Measurements from ENCODE around the gene AP2M1. TPM values are rescaled to one million over a fixed set of nuclear protein-coding genes. Genes with fewer than 3 reads are reported as not detected.
"Not testable (repeated sequence)": the region's sequence is repeated elsewhere in the genome, so short reads cannot be mapped to it uniquely, and the experiment has no call there.

Gene AP2M1
- total and polyA plus RNA-seq, 4 donors = 153 to 333 (median 251) TPM

GRCh38 chr3:184145751-184146270, 28.8 kb upstream of the AP2M1 start:
- ATAC-seq (ENCODE audit: insufficient read depth, low FRiP score) (no peak), DNase-seq (no peak)
- TF ChIP-seq CTCF (IDR thresholded peaks at IDR 0.05; ENCODE audit: control extremely low read depth, extremely low read depth) = no peak
- Histone ChIP-seq H3K36me3 (ENCODE audit: control insufficient read depth in 4 of 4, insufficient read depth in 4 of 4, low read length in 4 of 4) (peaks cover 29 to 46% (median 39%) of the 10 kb centered on the region in 4 donors), H3K4me1 (ENCODE audit: control insufficient read depth in 5 of 5, insufficient read depth in 5 of 5, low read length in 5 of 5) (no peaks in the 10 kb centered on the region), H3K4me3 (no peak overlapping the region), H3K9ac (ENCODE audit: insufficient read depth in 1 of 2, low read length in 2 of 2) (no peak overlapping the region), H3K27ac (ENCODE audit: low read depth in 1 of 2, low read length in 1 of 2) (no peak overlapping the region), H3K9me3 (ENCODE audit: control insufficient read depth in 4 of 4, insufficient read depth in 3 of 4, low read length in 3 of 4) (no peaks in the 10 kb centered on the region), H3K27me3 (ENCODE audit: control insufficient read depth in 3 of 3, insufficient read depth in 3 of 3, low read length in 2 of 3) (no peaks in the 10 kb centered on the region)
- WGBS, 2 donors = 85 to 91% methylated on average over 8 of the region's 8 CpGs

- DNase-seq (no peak), ATAC-seq (ENCODE audit: insufficient read depth, low FRiP score) (no peak)
- H3K36me3 ChIP-seq (ENCODE audit: control insufficient read depth in 4 of 4, insufficient read depth in 4 of 4, low read length in 4 of 4) = peaks cover 13 to 26% (median 22%) of the 10 kb centered on the region in 4 donors
- WGBS, 2 donors = 80 to 83% methylated on average over 3 of the region's 3 CpGs
- no peaks in the 10 kb centered on the region for H3K9me3 ChIP-seq (ENCODE audit: control insufficient read depth in 4 of 4, insufficient read depth in 3 of 4, low read length in 3 of 4)
- no peaks in the 10 kb centered on the region for H3K4me1 ChIP-seq (ENCODE audit: control insufficient read depth in 5 of 5, insufficient read depth in 5 of 5, low read length in 5 of 5)
- no peaks in the 10 kb centered on the region for H3K27me3 ChIP-seq (ENCODE audit: control insufficient read depth in 3 of 3, insufficient read depth in 3 of 3, low read length in 2 of 3)
- no peak overlapping the region for H3K27ac ChIP-seq (ENCODE audit: low read depth in 1 of 2, low read length in 1 of 2)
- no peak for TF ChIP-seq CTCF (IDR thresholded peaks at IDR 0.05; ENCODE audit: control extremely low read depth, extremely low read depth)
- no peak overlapping the region for H3K9ac ChIP-seq (ENCODE audit: insufficient read depth in 1 of 2, low read length in 2 of 2)
- H3K4me3 ChIP-seq = no peak overlapping the region
Observed at GRCh38 chr3:184148076-184148475, 26.6 kb upstream of the AP2M1 start.

- peaks cover 0 to 4% (median 0%) of the 10 kb centered on the region in 5 donors for H3K4me1 ChIP-seq (ENCODE audit: control insufficient read depth in 5 of 5, insufficient read depth in 5 of 5, low read length in 5 of 5)
- no peak overlapping the region for H3K9ac ChIP-seq (ENCODE audit: insufficient read depth in 1 of 2, low read length in 2 of 2)
- no peak for TF ChIP-seq CTCF (IDR thresholded peaks at IDR 0.05; ENCODE audit: control extremely low read depth, extremely low read depth)
- no peaks in the 10 kb centered on the region for H3K27me3 ChIP-seq (ENCODE audit: control insufficient read depth in 3 of 3, insufficient read depth in 3 of 3, low read length in 2 of 3)
- no peaks in the 10 kb centered on the region for H3K9me3 ChIP-seq (ENCODE audit: control insufficient read depth in 4 of 4, insufficient read depth in 3 of 4, low read length in 3 of 4)
- no peak for DNase-seq
- H3K4me3 ChIP-seq = no peak overlapping the region
- ATAC-seq (ENCODE audit: insufficient read depth, low FRiP score) = no peak
- H3K36me3 ChIP-seq (ENCODE audit: control insufficient read depth in 4 of 4, insufficient read depth in 4 of 4, low read length in 4 of 4) = peaks cover 7 to 17% (median 12%) of the 10 kb centered on the region in 4 donors
- H3K27ac ChIP-seq (ENCODE audit: low read depth in 1 of 2, low read length in 1 of 2) = no peak overlapping the region
- 94 to 96% methylated on average over 6 of the region's 6 CpGs for WGBS, 2 donors
Observed at GRCh38 chr3:184149123-184149522, 25.5 kb upstream of the AP2M1 start.

GRCh38 chr3:184149770-184150169, 24.9 kb upstream of the AP2M1 start:
- H3K9me3 ChIP-seq (ENCODE audit: control insufficient read depth in 4 of 4, insufficient read depth in 3 of 4, low read length in 3 of 4); H3K27me3 ChIP-seq (ENCODE audit: control insufficient read depth in 3 of 3, insufficient read depth in 3 of 3, low read length in 2 of 3); H3K27ac ChIP-seq (ENCODE audit: low read depth in 1 of 2, low read length in 1 of 2); H3K9ac ChIP-seq (ENCODE audit: insufficient read depth in 1 of 2, low read length in 2 of 2); DNase-seq; H3K4me1 ChIP-seq (ENCODE audit: control insufficient read depth in 5 of 5, insufficient read depth in 5 of 5, low read length in 5 of 5); H3K4me3 ChIP-seq; ATAC-seq (ENCODE audit: insufficient read depth, low FRiP score): not testable (repeated sequence)
- 80 to 81% methylated on average over 6 of the region's 6 CpGs for WGBS, 2 donors
- peaks cover 3 to 11% (median 6%) of the 10 kb centered on the region in 4 donors for H3K36me3 ChIP-seq (ENCODE audit: control insufficient read depth in 4 of 4, insufficient read depth in 4 of 4, low read length in 4 of 4)
